GM06990 (cell line): ENCODE measurements around the gene TBC1D2.

ENCODE experiments used
- DNase-seq: peaks from one replicate; pipeline ENCODE4 v3.0.0-alpha.2; 2011; ENCODE audit not compliant: insufficient read length; ENCODE audit errors: extremely low read depth
- H3K27me3 ChIP-seq: replicated peaks from 2 replicates; pipeline ENCODE4 v1.6.0; 2011; ENCODE audit warnings: low read length; ENCODE audit not compliant: control insufficient read depth, insufficient read depth
- H3K36me3 ChIP-seq: 2 replicates; pipeline ENCODE4 v1.5.1; 2011; ENCODE audit warnings: low read length; ENCODE audit not compliant: control insufficient read depth, insufficient read depth
- H3K4me3 ChIP-seq: replicated peaks from 2 replicates; pipeline ENCODE4 v1.5.1; 2011; ENCODE audit warnings: low read depth, mild to moderate bottlenecking, control low read depth, low read length
- TF ChIP-seq, protein P1 (sequence below): IDR thresholded peaks from 2 replicates; pipeline ENCODE4 v1.5.1; 2011; ENCODE audit warnings: low read length, control low read depth, mild to moderate bottlenecking, inconsistent platforms; ENCODE audit not compliant: insufficient read depth, poor library complexity, severe bottlenecking

TBC1D2 gene

DNA sequence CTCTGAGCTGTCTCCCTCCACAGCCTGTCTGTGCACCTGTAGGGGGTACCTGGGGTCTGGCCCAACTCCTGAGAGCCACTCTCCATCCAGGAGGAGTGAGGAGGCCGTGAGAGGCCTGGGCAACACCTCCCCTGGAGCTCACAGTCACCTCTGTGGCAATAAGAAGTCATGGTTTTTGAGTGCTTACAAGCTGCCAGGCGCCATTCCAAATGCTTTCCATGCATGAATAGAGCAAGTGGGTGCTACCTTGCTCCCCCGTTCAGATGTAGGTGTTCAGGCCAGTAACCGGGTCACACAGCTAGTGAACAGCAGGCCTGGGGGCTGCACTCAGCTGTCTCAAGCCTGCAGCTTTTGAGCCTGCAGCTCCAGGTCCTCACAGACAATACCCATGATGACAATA is 93.6 kb downstream of the TBC1D2 start:
- Histone ChIP-seq H3K36me3 (no peaks in the 10 kb centered on the region), H3K27me3 (no peaks in the 10 kb centered on the region), H3K4me3 (no peak overlapping the region)
- DNase-seq: no peak
- TF ChIP-seq, protein P1, sequence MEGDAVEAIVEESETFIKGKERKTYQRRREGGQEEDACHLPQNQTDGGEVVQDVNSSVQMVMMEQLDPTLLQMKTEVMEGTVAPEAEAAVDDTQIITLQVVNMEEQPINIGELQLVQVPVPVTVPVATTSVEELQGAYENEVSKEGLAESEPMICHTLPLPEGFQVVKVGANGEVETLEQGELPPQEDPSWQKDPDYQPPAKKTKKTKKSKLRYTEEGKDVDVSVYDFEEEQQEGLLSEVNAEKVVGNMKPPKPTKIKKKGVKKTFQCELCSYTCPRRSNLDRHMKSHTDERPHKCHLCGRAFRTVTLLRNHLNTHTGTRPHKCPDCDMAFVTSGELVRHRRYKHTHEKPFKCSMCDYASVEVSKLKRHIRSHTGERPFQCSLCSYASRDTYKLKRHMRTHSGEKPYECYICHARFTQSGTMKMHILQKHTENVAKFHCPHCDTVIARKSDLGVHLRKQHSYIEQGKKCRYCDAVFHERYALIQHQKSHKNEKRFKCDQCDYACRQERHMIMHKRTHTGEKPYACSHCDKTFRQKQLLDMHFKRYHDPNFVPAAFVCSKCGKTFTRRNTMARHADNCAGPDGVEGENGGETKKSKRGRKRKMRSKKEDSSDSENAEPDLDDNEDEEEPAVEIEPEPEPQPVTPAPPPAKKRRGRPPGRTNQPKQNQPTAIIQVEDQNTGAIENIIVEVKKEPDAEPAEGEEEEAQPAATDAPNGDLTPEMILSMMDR: no peak

DNA sequence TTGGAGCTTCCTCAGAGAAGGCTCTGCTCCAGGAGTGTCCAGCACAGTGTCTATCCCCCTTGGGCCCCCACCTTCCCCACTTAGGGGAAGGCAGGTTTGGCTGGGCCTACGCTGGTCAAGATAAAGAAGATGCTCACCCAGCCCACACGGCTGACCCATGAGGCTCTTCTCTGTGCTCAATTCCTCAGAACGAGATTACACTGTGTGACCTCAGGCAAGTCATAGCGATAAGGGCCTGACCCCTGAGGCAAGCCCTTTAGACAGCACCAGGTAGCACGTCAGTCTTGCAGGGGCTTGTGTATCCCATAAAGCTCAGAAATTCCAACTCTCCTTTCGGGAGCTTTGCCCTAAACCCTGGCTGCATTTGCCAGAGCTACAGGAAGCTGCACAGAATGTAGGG is 95.7 kb downstream of the TBC1D2 start:
- Histone ChIP-seq H3K36me3 (no peaks in the 10 kb centered on the region), H3K4me3 (no peak overlapping the region), H3K27me3 (no peaks in the 10 kb centered on the region)
- DNase-seq: no peak
- TF ChIP-seq, protein P1: no peak

DNA sequence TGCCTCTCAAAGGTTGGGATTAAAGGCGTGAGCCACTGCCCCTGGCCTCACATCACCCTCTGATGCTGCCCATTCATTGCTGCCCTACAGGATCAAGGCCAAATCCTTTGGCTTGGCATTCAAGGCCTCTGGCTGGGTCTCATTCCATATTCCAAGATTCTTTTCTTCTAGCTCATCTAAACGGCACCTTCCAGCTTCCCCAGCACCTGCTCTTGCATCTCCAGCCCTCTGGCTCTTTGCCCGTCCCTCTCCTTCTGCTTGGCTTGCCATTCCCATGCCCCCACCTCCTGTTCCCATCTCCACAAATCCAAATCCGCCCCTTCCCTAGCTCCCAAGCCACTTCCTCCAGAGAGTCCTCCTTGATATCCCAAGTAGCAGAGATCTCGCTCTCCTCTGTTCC is 96.1 kb downstream of the TBC1D2 start:
- no peaks in the 10 kb centered on the region for H3K27me3 ChIP-seq
- DNase-seq: no peak
- TF ChIP-seq, protein P1: no peak
- no peak overlapping the region for H3K4me3 ChIP-seq
- H3K36me3 ChIP-seq: no peaks in the 10 kb centered on the region

DNA sequence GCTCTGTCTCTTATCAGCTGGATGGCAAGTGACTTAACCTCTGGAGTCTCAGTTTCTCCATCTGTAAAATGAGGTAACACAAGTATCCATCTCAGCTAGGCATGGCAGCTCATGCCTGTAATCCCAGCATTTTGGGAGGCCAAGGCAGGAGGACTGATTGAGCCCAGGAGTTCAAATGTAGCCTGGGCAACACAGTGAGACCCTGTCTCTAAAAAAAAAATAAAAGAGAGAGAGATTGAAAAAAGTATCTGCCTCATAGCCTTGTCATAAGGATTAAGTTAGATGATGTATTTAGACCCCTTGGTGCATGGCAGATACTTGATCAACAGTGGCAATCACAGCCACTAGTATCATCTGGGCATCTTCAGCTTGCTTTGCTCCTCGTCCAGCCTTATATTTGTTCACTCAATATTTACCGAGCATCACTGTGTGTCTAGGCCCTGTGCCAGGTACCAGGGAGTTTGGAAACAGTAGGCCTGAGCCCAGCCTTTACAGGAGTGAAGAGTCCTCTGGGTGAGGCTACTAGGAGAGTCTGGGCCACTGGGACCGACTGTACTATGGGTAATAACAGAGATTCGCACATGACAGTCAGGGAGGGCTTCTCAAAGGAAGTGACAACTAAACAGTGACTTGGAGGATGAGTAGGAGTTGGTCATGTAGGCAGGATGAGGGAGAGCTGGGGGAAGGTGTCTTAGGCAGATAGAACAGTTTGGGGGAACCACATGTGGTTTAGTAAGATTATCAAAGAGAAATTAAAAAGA is 97.2 kb downstream of the TBC1D2 start:
- H3K27me3 ChIP-seq: no peaks in the 10 kb centered on the region
- H3K36me3 ChIP-seq: no peaks in the 10 kb centered on the region
- H3K4me3 ChIP-seq: no peak overlapping the region
- DNase-seq: no peak
- TF ChIP-seq, protein P1: no peak

DNA sequence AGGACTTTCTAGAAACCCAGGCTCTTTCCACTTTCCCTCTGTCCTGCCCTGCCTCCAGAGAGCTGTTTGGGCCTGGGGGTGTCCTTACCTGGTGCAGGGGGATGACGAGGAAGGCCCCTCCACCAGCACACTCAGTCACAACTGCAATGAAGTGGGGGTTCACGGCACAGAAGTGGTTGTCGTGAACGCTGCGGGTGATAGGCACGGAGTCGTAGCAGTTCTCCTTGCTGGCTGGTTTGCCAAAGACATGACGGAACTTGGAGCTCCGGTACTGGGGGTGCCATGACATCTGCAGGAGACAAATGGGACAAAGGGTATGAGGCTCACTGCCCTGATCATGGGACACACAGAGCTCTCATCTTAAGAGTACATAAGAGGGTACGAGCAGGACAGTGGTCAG is 98.1 kb downstream of the TBC1D2 start:
- no peaks in the 10 kb centered on the region for H3K36me3 ChIP-seq
- no peaks in the 10 kb centered on the region for H3K27me3 ChIP-seq
- no peak overlapping the region for H3K4me3 ChIP-seq
- no peak for DNase-seq
- TF ChIP-seq, protein P1: no peak

DNA sequence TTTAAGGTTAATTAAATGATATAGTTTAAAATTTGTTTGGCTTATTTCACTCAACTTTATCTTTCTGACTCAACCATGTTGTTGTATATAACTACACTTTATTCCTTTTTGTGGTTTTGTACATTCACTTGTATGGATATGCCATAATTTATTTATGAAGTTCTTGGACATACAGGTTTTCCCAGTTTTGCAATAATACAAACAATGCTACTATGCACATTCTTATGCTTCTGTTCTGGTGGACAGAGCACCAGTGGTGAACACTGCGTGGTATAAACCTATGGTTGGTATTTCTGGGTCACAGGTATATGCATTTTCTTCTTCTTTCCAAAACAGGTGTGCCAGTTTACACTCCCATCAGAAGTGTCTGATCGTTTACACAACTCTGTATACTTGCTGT is 100.8 kb downstream of the TBC1D2 start:
- no peaks in the 10 kb centered on the region for H3K27me3 ChIP-seq
- no peak for DNase-seq
- TF ChIP-seq, protein P1: no peak
- no peak overlapping the region for H3K4me3 ChIP-seq
- H3K36me3 ChIP-seq: no peaks in the 10 kb centered on the region
